A673 (cell line): ENCODE data around the gene DNAH9. TPM values are rescaled to one million over a fixed set of nuclear protein-coding genes. Genes with fewer than 3 reads are reported as not detected.

ENCODE experiments used
- BruUV-seq: library from RNA; stranded (reverse); fragments of 400-500 nt; replicated peaks from 2 replicates; lab custom pipeline; 2021; lab: Mats Ljungman, UMichigan
- CTCF ChIA-PET: fragments of 300-600 bp; sonication (Branson Sonifier 250); formaldehyde crosslinking; loops from one replicate; lab custom pipeline; 2022; ENCODE audit warnings: antibody characterized with exemption; lab: Charles Lee
- POLR2A ChIA-PET: fragments of 300-600 bp; sonication (Branson Sonifier 250); formaldehyde crosslinking; loops from one replicate; lab custom pipeline; 2022; ENCODE audit warnings: antibody characterized with exemption; ENCODE audit not compliant: low non-redundant PET; lab: Charles Lee
- DNase-seq: peaks from one replicate; pipeline ENCODE4 v3.0.0-alpha.2; 2015; ENCODE audit warnings: low spot score
- H3K27ac ChIP-seq: fragments of 200-600 bp; sonication (generic); 2 replicates; pipeline ENCODE4 v1.5.1; 2016; ENCODE audit warnings: mixed run types, low read depth, mild to moderate bottlenecking, mixed read lengths, antibody characterized with exemption, low read length; ENCODE audit not compliant: poor library complexity, severe bottlenecking
- H3K27me3 ChIP-seq: fragments of 200-600 bp; sonication (generic); replicated peaks from 2 replicates; pipeline ENCODE4 v1.6.1; 2017; ENCODE audit warnings: mixed run types, low read depth, mild to moderate bottlenecking, mixed read lengths, antibody characterized with exemption, low read length; ENCODE audit not compliant: insufficient read depth, poor library complexity
- H3K36me3 ChIP-seq: fragments of 200-600 bp; sonication (generic); 2 replicates; pipeline ENCODE4 v1.6.1; 2016; ENCODE audit warnings: mixed run types, mild to moderate bottlenecking, mixed read lengths, antibody characterized with exemption, low read length; ENCODE audit not compliant: insufficient read depth, poor library complexity, severe bottlenecking
- H3K4me1 ChIP-seq: fragments of 200-600 bp; sonication (generic); 2 replicates; pipeline ENCODE4 v1.6.1; 2017; ENCODE audit warnings: mixed run types, mild to moderate bottlenecking, mixed read lengths, antibody characterized with exemption, low read length; ENCODE audit not compliant: insufficient read depth, poor library complexity, severe bottlenecking
- H3K4me3 ChIP-seq: fragments of 200-600 bp; sonication (generic); 2 replicates; pipeline ENCODE4 v1.5.1; 2016; ENCODE audit warnings: low read depth, mixed run types, mild to moderate bottlenecking, mixed read lengths, low read length; ENCODE audit not compliant: poor library complexity, severe bottlenecking
- H3K9me3 ChIP-seq: fragments of 200-600 bp; sonication (generic); 2 replicates; pipeline ENCODE4 v1.6.1; 2016; ENCODE audit warnings: mixed run types, low read depth, mild to moderate bottlenecking, mixed read lengths, antibody characterized with exemption, low read length; ENCODE audit not compliant: poor library complexity, severe bottlenecking
- CTCF ChIP-seq: fragments of 300-800, 200-600 bp; sonication (generic); conservative IDR thresholded peaks from 2 replicates; pipeline ENCODE4 v1.5.1; 2017; ENCODE audit warnings: low read depth, mild to moderate bottlenecking, antibody characterized with exemption, low read length, moderate library complexity, mixed read lengths
- EZH2 ChIP-seq: fragments of 200-600 bp; sonication (generic); IDR thresholded peaks from 2 replicates; pipeline ENCODE4 v1.6.1; 2017; ENCODE audit warnings: borderline replicate concordance, low read depth, mild to moderate bottlenecking, mixed read lengths, antibody characterized with exemption, low read length; ENCODE audit not compliant: poor library complexity, severe bottlenecking
- intact Hi-C: fragments of 100-400 bp; cut with micrococcal nuclease; formaldehyde crosslinking; loops from one replicate; pipeline ENCODE4 v1.10.0; 2022; ENCODE audit not compliant: unreplicated experiment
- total RNA-seq: library from RNA; stranded (reverse); gene quantifications from 2 replicates; pipeline ENCODE4 v1.2.3, GENCODE V29; 2021

The DNAH9 gene
- total RNA-seq, 1 experiment from 2014 or later, result 6.6 TPM

- BruUV-seq, result no TSS peak
- no peaks in the 10 kb centered on the region for H3K4me1 ChIP-seq
- no peak for TF ChIP-seq CTCF
- TF ChIP-seq EZH2, result no peak
- no peak for DNase-seq
- H3K36me3 ChIP-seq, result no peaks in the 10 kb centered on the region
- no peaks in the 10 kb centered on the region for H3K9me3 ChIP-seq
- no peaks in the 10 kb centered on the region for H3K27me3 ChIP-seq
- no peak overlapping the region for H3K27ac ChIP-seq
- POLR2A ChIA-PET, result no interaction called here
- intact Hi-C loops, result no loop called here
- CTCF ChIA-PET, result no interaction called here
- H3K4me3 ChIP-seq, result no peak overlapping the region
These were observed 254.6 kb downstream of the DNAH9 start for GRCh38 chr17:11852912-11853311.

GRCh38 chr17:11853321-11854151 lies 255.3 kb downstream of the DNAH9 start:
- Histone ChIP-seq H3K36me3 (no peaks in the 10 kb centered on the region), H3K4me1 (no peaks in the 10 kb centered on the region), H3K4me3 (no peak overlapping the region), H3K27ac (no peak overlapping the region), H3K27me3 (no peaks in the 10 kb centered on the region), H3K9me3 (no peaks in the 10 kb centered on the region)
- ChIA-PET CTCF (no interaction called here), POLR2A (interaction anchor here (0.6 kb wide), 1 partner anchor 167 kb away, joined by 3 read pairs; the partner anchor contains the start of gene MAP2K4)
- BruUV-seq, result no TSS peak
- TF ChIP-seq CTCF (no peak), EZH2 (no peak)
- peak; percentile 38 for DNase-seq
- intact Hi-C loops, result no loop called here

GRCh38 chr17:11855306-11855705 lies 257.0 kb downstream of the DNAH9 start:
- BruUV-seq, result no TSS peak
- POLR2A ChIA-PET, result no interaction called here
- DNase-seq, result no peak
- CTCF ChIA-PET, result no interaction called here
- TF ChIP-seq CTCF (no peak), EZH2 (no peak)
- H3K4me3 ChIP-seq, result no peak overlapping the region
- H3K27ac ChIP-seq, result no peak overlapping the region
- H3K4me1 ChIP-seq, result no peaks in the 10 kb centered on the region
- H3K27me3 ChIP-seq, result no peaks in the 10 kb centered on the region
- H3K36me3 ChIP-seq, result no peaks in the 10 kb centered on the region
- H3K9me3 ChIP-seq, result no peaks in the 10 kb centered on the region
- intact Hi-C loops, result no loop called here
